Activated naive CD4-positive, alpha-beta T cell treated with anti-CD3 and anti-CD28 coated beads, Interleukin-2, amount 50 U/mL, for 24 hours (primary cell): ENCODE measurements around the gene RAPGEF1.
"Not testable (repeated sequence)": the region's sequence is repeated elsewhere in the genome, so short reads cannot be mapped to it uniquely, and the experiment has no call there.

Experiments
- H3K27ac Mint-ChIP-seq: one replicate; pipeline ENCODE4 v1.8.0; 2021; ENCODE audit warnings: mild to moderate bottlenecking, mixed read lengths
- H3K27me3 Mint-ChIP-seq: one replicate; pipeline ENCODE4 v1.8.0; 2021; ENCODE audit warnings: mixed read lengths
- H3K36me3 Mint-ChIP-seq: one replicate; pipeline ENCODE4 v1.8.0; 2021; ENCODE audit warnings: mixed read lengths
- H3K4me1 Mint-ChIP-seq: one replicate; pipeline ENCODE4 v1.8.0; 2021; ENCODE audit warnings: mixed read lengths
- H3K4me3 Mint-ChIP-seq: one replicate; pipeline ENCODE4 v1.8.0; 2021; ENCODE audit warnings: mild to moderate bottlenecking, mixed read lengths
- H3K9me3 Mint-ChIP-seq: one replicate; pipeline ENCODE4 v1.8.0; 2021; ENCODE audit warnings: mixed read lengths

RAPGEF1 gene

DNA sequence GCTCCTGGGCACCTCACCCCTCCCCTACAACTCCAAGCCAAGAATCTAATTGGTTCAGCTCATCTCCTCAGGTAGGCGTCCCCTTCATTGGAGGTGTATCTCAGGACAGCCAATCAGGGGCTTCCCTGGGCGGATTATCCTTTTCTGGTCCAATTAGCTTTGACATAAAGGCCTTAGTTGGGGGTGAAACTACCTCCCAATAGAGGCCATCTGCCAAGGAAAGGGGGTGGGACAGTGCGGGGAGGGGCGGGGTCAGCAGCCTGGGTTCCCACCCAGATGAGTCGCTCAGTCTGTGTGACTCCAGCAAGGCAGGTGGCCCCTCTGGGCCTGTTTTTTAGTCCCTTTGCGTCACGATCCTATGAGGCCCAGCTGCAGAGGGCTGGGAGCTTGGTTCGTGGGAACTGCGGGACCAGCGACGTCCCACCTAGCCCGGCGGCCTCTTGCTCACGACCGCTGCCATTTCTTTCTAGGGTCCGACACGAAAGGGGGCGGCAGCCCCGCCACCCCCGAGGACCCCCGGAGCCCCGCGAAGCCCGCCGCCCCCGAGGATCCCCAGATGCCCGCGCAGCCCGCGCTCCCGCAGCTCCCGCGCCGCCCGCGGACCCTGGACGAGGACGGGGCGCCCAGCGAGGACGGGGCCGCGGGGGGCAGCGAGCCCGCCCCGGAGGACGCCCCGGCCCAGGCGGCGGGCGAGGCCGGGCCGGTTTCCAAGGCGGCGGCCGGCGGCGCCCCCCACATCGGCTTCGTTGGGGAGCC lies 185.6 kb downstream of the RAPGEF1 start:
- Mint-ChIP-seq H3K9me3 (no peaks in the 10 kb centered on the region), H3K4me3 (no peak overlapping the region), H3K27ac (no peak overlapping the region), H3K4me1 (no peaks in the 10 kb centered on the region), H3K36me3 (peaks cover 3% of the 10 kb centered on the region), H3K27me3 (peaks cover 24% of the 10 kb centered on the region)

DNA sequence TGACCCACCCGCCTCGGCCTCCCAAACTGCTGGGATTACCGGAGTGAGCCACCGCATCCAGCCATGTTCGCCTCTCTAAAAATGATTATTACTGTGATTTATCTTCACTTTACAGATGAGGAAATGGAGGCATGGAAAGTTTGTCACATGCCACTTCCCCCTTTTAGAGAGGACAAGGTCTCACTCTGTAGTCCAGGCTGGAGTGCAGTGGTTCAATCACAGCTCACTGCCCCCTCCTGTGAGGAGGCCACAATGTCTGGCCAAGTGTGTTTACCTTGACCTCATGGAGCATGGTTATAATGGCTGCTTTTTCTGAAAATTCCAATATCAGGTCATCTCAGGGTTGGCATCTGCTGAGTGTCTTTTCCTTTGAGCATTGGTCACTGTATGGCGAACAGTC lies 187.8 kb downstream of the RAPGEF1 start:
- Mint-ChIP-seq H3K9me3 (no peaks in the 10 kb centered on the region), H3K4me3 (no peak overlapping the region), H3K4me1 (peaks cover 14% of the 10 kb centered on the region), H3K27ac (no peak overlapping the region), H3K36me3 (peaks cover 11% of the 10 kb centered on the region), H3K27me3 (peaks cover 44% of the 10 kb centered on the region)

DNA sequence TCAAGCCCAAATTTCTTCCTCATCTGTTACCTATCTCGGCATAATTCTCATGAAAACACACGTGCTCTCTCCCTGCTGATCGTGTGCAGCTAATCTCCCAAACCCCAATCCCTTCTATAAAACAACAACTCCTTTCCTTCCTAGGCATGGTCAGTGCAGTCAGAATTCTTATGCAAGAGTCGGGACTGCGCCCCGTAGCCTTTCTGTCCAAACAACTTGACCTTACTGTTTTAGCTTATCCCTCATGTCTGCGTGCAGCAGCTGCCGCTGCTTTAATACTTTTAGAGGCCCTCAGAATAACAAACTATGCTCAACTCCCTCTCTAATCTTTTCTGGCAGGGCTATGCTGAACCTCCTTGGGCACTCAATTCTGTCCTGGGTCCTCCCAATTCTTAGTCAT lies 189.4 kb downstream of the RAPGEF1 start:
- not testable (repeated sequence) for H3K27ac Mint-ChIP-seq, H3K4me3 Mint-ChIP-seq, H3K9me3 Mint-ChIP-seq
- peaks cover 11% of the 10 kb centered on the region for H3K36me3 Mint-ChIP-seq
- H3K27me3 Mint-ChIP-seq: peaks cover 41% of the 10 kb centered on the region
- H3K4me1 Mint-ChIP-seq: peaks cover 14% of the 10 kb centered on the region

DNA sequence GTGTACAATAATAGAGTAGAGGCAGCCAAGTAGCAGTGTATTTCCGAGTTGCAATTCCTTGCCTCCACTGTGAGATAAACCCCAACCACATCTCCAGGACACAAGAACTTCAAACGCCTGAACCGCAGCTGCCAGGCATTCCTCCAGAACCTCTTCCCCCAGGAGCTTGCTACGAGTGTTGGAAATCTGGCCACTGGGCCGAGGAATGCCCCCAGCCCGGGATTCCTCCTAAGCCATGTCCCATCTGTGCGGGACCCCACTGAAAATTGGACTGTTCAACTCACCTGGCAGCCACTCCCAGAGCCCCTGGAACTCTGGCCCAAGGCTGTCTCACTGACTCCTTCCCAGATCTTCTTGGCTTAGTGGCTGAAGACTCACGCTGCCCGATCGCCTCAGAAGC lies 190.7 kb downstream of the RAPGEF1 start:
- not testable (repeated sequence) for H3K9me3 Mint-ChIP-seq, H3K27ac Mint-ChIP-seq

DNA sequence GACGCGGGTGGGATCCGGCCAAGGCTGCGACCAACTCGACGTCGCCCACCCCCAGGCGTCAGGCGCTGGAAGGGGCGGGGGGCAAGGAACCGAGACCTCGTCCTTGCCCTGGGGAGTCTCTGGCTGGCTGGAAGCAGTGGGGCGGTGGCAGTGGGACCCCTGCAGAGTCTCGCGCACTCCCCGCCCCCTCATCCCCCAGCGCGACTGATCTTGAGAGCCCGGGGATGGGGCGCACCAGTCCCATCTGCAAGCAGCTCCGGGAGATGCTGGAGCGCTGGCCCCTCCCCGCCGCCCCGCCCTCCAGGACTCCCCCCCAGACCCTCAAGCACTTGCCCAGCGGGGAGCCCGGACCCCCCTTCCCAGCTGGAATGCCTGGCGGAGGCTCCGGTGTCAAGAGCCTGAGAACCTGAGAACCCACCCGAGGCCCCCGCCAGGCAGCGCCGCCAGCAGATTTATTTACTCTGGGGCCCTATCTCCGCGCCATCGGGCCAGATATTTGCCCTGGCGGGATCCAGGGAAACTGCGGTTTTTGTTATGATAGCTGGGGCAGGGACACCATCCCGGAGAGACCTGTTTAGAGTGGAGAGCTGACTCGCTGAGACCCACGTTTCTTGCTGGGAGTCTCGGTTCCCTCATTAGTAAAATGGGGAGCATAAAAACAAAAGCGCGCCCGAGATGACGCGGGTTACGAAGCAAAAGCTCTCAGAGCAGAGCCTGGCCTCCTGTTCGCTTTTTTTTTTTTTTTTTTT lies 193.4 kb downstream of the RAPGEF1 start:
- peaks cover 17% of the 10 kb centered on the region for H3K36me3 Mint-ChIP-seq
- H3K4me3 Mint-ChIP-seq: peak overlapping the region; percentile 75
- H3K9me3 Mint-ChIP-seq: no peaks in the 10 kb centered on the region
- H3K27ac Mint-ChIP-seq: no peak overlapping the region
- H3K27me3 Mint-ChIP-seq: peaks cover 30% of the 10 kb centered on the region
- H3K4me1 Mint-ChIP-seq: peaks cover 14% of the 10 kb centered on the region

More for the DNA sequence above, 190.7 kb downstream of the RAPGEF1 start:
- not testable (repeated sequence) for H3K4me3 Mint-ChIP-seq
- peaks cover 36% of the 10 kb centered on the region for H3K27me3 Mint-ChIP-seq
- H3K4me1 Mint-ChIP-seq: peaks cover 14% of the 10 kb centered on the region
- H3K36me3 Mint-ChIP-seq: peaks cover 11% of the 10 kb centered on the region

DNA sequence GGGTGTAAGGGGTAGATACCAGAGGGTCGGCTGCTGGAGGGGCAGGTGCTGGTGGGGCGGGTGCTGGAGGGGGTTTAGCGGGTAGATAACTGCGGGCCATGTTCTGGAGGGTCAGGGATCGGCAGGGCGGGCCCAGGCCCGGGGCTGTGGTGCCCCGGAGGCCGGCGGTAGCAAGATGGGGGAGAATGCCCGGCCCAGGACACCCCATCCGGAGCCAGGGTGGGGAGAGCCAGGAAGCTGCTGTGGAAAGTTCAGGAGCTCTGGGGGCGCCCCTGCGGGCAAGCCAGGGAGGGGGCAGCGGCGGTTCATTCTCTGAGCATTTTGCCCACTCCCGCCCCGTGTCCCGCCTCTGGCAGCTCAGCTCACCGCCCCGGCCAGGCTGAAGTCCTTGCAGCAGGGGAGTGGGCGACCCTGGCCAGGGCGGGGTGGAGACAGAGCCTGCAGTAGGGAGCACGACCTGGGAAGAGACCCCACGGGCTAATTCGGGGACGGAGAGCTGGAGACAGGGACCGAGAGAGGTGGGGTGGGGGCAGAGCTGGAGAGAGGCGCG lies 194.0 kb downstream of the RAPGEF1 start:
- peak overlapping the region; percentile 42 for H3K4me3 Mint-ChIP-seq
- H3K4me1 Mint-ChIP-seq: peaks cover 14% of the 10 kb centered on the region
- no peak overlapping the region for H3K27ac Mint-ChIP-seq
- H3K36me3 Mint-ChIP-seq: peaks cover 17% of the 10 kb centered on the region
- H3K9me3 Mint-ChIP-seq: no peaks in the 10 kb centered on the region
- peaks cover 30% of the 10 kb centered on the region for H3K27me3 Mint-ChIP-seq

DNA sequence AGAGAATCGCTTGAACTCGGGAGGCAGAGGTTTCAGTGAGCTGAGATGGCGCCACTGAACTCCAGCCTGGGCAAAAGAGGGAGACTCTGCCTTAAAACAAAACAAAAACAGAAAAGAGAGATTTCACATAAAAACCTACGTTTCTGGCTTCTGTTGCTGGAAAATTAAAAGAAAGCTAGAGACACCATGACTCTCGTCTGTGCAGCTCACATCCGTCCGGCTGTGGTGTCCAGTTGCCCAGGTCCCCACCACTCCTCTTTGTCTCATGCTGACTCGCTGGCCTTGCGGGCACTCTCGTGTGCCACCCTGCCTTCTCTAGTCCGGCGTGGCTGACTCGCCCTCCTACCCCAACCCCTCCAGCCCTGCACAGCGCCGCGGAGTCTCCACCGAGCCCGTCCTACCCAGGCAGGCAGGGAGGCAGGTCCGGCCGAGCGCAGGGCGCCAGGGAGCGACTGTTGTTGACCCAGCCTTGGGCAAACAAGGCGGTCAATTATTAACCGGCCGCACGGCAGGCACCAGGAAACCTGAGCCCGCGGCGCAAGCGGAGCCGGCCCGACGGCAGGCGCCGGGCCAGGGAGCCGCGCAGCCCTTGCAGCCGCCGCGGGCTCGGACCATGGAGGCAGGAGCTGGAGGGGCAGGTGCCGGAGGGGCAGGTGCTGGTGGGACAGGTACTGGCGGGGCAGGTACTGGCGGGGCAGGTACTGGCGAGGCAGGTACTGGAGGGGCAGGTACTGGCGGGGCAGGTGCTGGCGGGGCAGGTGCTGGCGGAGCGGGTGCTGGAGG lies 194.7 kb downstream of the RAPGEF1 start, which contains the start of gene PRRT1B:
TSS of gene PRRT1B (plus strand) at position 521 of the 783 bp plus-strand sequence. CDS start at position 614, 93 bp downstream.
- peaks cover 30% of the 10 kb centered on the region for H3K27me3 Mint-ChIP-seq
- H3K4me1 Mint-ChIP-seq: peaks cover 20% of the 10 kb centered on the region
- H3K27ac Mint-ChIP-seq: peak within 1 kb of the TSS; percentile 23
- H3K9me3 Mint-ChIP-seq: no peaks in the 10 kb centered on the region
- peak within 1 kb of the TSS; percentile 42 for H3K4me3 Mint-ChIP-seq
- H3K36me3 Mint-ChIP-seq: peaks cover 17% of the 10 kb centered on the region

DNA sequence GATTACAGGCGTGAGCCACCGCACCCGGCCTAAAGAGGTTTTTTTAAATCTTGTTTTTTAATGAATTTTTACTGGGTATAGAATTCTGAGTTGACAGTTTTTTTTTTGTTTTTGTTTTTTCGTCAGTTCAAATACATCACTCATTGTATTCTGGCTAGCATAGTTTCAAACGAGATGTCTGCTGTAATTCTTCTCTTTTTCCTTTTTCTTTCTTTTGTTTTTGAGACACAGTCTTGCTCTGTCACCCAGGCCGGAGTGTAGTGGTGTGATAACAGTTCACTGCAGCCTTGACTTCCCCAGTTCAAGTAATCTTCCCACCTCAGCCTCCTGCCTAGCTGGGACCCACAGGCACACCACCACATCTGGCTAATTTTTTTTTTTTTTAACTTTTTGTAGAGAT lies 196.7 kb downstream of the RAPGEF1 start:
- no peaks in the 10 kb centered on the region for H3K9me3 Mint-ChIP-seq
- H3K27me3 Mint-ChIP-seq: peaks cover 15% of the 10 kb centered on the region
- peaks cover 29% of the 10 kb centered on the region for H3K4me1 Mint-ChIP-seq
- H3K36me3 Mint-ChIP-seq: peaks cover 7% of the 10 kb centered on the region
- H3K27ac Mint-ChIP-seq: no peak overlapping the region
- no peak overlapping the region for H3K4me3 Mint-ChIP-seq

DNA sequence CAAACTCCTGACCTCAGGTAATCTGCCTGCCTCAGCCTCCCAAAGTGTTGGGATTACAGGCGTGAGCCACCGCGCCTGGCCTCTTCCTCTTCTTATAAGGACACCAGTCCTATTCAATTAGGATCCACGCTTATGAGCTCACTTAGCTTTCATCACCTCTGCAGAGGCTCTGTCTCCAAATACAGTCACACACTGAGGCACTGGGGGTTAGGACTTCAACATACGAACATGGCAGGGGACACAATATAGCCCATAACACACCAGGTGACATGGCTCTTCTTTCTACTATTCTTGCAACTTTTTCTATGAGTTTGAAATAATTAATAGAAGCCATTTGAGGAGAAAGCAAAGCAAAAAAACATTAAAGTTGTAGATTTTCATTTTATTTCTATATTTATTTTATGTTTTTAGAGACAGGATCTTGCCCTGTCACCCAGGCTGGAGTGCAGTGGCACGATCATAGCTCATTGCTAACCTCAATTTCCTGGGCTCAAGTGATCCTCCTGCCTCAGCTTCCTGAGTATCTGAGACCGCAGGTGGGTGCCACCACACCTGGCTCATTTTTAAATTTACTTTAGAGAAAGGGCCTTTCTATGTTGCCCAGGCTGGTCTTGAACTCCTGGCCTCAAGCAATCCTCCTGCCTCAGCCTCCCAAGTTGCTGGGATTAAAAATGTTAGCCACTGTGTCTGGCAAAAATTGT lies 200.5 kb downstream of the RAPGEF1 start:
- Mint-ChIP-seq H3K36me3 (peaks cover 5% of the 10 kb centered on the region), H3K9me3 (no peaks in the 10 kb centered on the region), H3K4me3 (peak overlapping the region; percentile 40), H3K4me1 (peaks cover 41% of the 10 kb centered on the region), H3K27ac (peak overlapping the region; percentile 46), H3K27me3 (no peaks in the 10 kb centered on the region)

DNA sequence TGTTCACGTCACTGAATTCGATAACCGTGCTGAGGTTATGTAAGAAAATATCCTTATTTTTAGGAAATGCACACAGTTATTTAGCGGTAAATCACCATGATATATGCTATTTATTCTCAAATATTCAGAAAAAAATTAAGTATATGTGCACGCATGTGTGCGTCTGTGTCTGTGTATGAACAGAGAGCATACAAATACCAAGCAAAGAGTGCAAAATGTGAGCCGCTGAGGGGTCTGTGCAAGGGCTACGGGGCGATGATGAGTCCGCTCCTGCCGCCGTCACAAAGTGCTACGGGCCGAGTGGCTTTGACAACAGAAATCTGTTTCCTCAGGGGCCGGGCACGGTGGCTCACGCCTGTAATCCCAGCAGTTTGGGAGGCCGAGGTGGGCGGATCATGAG lies 201.9 kb downstream of the RAPGEF1 start:
- no peaks in the 10 kb centered on the region for H3K9me3 Mint-ChIP-seq
- H3K27ac Mint-ChIP-seq: no peak overlapping the region
- peaks cover 45% of the 10 kb centered on the region for H3K4me1 Mint-ChIP-seq
- H3K4me3 Mint-ChIP-seq: no peak overlapping the region
- H3K36me3 Mint-ChIP-seq: peaks cover 1% of the 10 kb centered on the region
- H3K27me3 Mint-ChIP-seq: no peaks in the 10 kb centered on the region

DNA sequence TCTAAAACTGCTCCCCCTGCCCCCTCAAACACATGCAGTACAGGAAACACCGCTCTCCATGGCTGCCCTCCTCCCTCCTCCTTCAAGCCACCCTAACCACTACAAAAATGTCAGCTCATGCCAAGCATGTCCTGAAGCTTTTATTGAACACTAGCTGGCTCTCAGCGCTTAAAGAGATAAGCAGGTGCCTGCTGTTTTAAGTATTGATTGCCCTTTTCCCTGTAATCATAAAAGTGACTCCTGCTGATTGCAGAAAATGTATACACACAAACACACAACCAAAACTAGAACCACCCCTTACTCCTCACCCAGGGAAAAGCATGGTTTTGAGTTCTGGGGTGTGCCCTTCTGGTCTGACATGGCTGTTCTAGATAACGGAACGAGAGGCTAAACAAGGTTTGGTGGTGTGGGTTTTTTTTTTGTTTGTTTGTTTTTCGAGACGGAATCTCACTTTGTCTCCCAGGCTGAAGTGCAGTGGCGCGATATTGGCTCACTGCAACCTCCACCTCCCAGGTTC lies 205.1 kb downstream of the RAPGEF1 start:
- peaks cover 40% of the 10 kb centered on the region for H3K4me1 Mint-ChIP-seq
- no peak overlapping the region for H3K27ac Mint-ChIP-seq
- H3K27me3 Mint-ChIP-seq: no peaks in the 10 kb centered on the region
- no peaks in the 10 kb centered on the region for H3K9me3 Mint-ChIP-seq
- H3K4me3 Mint-ChIP-seq: peak overlapping the region; percentile 4
- no peaks in the 10 kb centered on the region for H3K36me3 Mint-ChIP-seq

DNA sequence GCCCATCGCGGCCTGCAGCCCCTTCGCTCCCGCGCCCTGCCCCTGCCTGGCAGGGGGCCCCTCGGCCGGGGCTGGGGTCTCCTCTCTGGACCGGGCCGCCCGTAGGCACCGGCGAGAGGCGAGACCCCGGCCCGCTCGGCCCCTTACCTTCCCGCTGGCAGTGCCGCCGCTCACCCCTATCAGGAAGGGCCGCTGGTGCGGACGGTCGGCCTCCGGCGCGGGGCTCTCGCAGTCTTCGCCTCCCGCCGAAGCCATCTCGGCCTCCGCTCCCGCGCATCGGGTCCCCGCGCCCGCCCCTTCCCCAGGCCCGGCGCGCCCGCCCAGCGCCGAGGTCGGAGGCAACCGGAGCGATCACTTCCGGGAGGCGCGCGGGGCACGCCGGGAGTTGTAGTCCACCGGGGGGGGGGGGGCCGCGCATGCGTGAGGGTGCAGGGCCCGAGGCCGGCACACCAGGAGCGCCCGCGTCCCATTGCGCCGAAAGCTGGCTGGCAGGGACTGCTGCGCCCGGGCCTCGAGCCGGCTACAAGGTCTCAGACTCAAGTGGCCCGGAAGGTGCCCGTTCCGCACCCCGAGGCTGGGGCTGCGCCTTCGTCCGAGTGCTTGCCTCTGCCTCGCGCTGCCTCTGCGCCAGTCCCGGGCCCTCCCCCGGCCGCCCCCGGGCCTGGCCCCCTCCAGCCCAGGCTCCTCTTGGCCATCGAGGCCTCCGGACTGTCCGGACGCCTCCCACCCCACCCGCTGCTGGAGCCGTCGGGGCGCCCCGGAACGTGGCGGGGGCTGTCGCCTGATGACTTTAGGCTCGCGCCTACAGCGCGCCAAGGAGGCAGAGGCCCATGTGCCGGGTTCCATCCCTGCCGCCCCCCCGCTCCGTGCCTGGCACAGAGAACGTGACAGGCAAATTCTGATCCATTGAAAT lies 208.7 kb downstream of the RAPGEF1 start, which contains the start of gene UCK1:
TSS of gene UCK1 (minus strand) at position 344 of the 913 bp plus-strand sequence. CDS start at position 255, 89 bp downstream.
- Mint-ChIP-seq H3K4me1 (peaks cover 30% of the 10 kb centered on the region), H3K27ac (no peak within 1 kb of the TSS), H3K9me3 (no peaks in the 10 kb centered on the region), H3K27me3 (no peaks in the 10 kb centered on the region), H3K36me3 (peaks cover 3% of the 10 kb centered on the region), H3K4me3 (peak within 1 kb of the TSS; percentile 72)

DNA sequence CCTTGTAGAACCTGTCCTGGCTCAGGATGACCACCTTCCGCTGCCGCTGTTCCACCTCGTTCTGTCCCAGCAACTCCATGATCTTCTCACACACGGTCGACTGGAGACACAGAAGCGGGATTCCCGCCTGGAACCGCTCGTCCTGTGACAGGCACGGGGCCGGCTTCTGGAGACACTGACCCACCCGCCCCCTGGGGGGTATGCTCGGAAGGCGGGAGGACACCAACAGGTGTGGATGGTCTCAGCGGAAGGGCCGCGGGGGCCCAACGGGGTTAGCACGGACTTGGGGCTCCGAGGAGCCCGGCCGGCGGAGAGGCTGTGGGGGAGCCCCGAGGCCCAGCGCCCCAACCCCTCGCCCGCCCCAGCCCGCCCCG lies 209.3 kb downstream of the RAPGEF1 start:
- H3K27ac Mint-ChIP-seq: no peak overlapping the region
- H3K9me3 Mint-ChIP-seq: no peaks in the 10 kb centered on the region
- peaks cover 28% of the 10 kb centered on the region for H3K4me1 Mint-ChIP-seq
- H3K4me3 Mint-ChIP-seq: peak overlapping the region; percentile 72
- peaks cover 3% of the 10 kb centered on the region for H3K36me3 Mint-ChIP-seq
- no peaks in the 10 kb centered on the region for H3K27me3 Mint-ChIP-seq
